Hippocampal formation (tissue), 2 donors: ENCODE results near the gene NOX5.

ENCODE experiments used
- DNase-seq, 2 donors: peaks; one replicate each; lab custom pipeline; 2025; lab: John Stamatoyannopoulos, UW

Gene NOX5

GRCh38 chr15:69021895-69022294, 7.4 kb downstream of the NOX5 start:
- DNase-seq, result no peak

- DNase-seq, result no peak
Observed at GRCh38 chr15:69025320-69025719, 10.8 kb downstream of the NOX5 start.

GRCh38 chr15:69026355-69026754, 11.9 kb downstream of the NOX5 start:
- DNase-seq, result no peak

GRCh38 chr15:69027976-69028518, 13.6 kb downstream of the NOX5 start:
- DNase-seq, result no peak

- no peak for DNase-seq
Observed at GRCh38 chr15:69031013-69032001, 16.8 kb downstream of the NOX5 start.

- DNase-seq, result no peak
Observed at GRCh38 chr15:69032031-69032430, 17.5 kb downstream of the NOX5 start.

- DNase-seq, result no peak
Observed at GRCh38 chr15:69032703-69033373, 18.3 kb downstream of the NOX5 start.

GRCh38 chr15:69034352-69034751, 19.9 kb downstream of the NOX5 start:
- DNase-seq, result no peak

- no peak for DNase-seq
Observed at GRCh38 chr15:69035205-69035917, 20.9 kb downstream of the NOX5 start.

- DNase-seq, result no peak
Observed at GRCh38 chr15:69035918-69036258, 21.4 kb downstream of the NOX5 start.

GRCh38 chr15:69036826-69037225, 22.3 kb downstream of the NOX5 start:
- no peak for DNase-seq

- DNase-seq, result no peak
Observed at GRCh38 chr15:69037482-69037881, 23.0 kb downstream of the NOX5 start.

- DNase-seq, result no peak
Observed at GRCh38 chr15:69037977-69038376, 23.5 kb downstream of the NOX5 start.

- no peak for DNase-seq
Observed at GRCh38 chr15:69038508-69038907, 24.0 kb downstream of the NOX5 start.

- no peak for DNase-seq
Observed at GRCh38 chr15:69039516-69040225, 25.2 kb downstream of the NOX5 start.

- no peak for DNase-seq
Observed at GRCh38 chr15:69042531-69042930, 28.0 kb downstream of the NOX5 start.

GRCh38 chr15:69045802-69046201, 31.3 kb downstream of the NOX5 start:
- DNase-seq, result no peak

- no peak for DNase-seq
Observed at GRCh38 chr15:69046781-69047180, 32.3 kb downstream of the NOX5 start.

GRCh38 chr15:69049976-69050375, 35.5 kb downstream of the NOX5 start:
- DNase-seq, result no peak

GRCh38 chr15:69055251-69055650, 40.8 kb downstream of the NOX5 start:
- DNase-seq, result no peak

GRCh38 chr15:69056365-69056764, 41.9 kb downstream of the NOX5 start:
- no peak for DNase-seq
